ENCODE measurements around the gene KIF26B.

GRCh38 chr1:245240648-245241165, 85.9 kb downstream of the KIF26B start:
- TF ChIP-seq CTCF (IDR thresholded peaks at IDR 0.05) (no peak), POLR2A (IDR thresholded peaks at IDR 0.05) (no peak), POLR2AphosphoS5 (IDR thresholded peaks at IDR 0.05) (no peak)

Measured in stomach (tissue), 4 donors.